Tibial nerve (tissue), 4 donors: ENCODE results near the gene PDLIM5. TPM values are rescaled to one million over a fixed set of nuclear protein-coding genes. Genes with fewer than 3 reads are reported as not detected.

ENCODE experiments used
- DNase-seq, 2 donors: peaks; one replicate each; pipeline ENCODE4 v3.0.0-alpha.2; 2019; ENCODE audit warnings: low spot score in 2 of 2
- H3K27ac ChIP-seq, 4 donors: fragments of 200-600 bp; sonication (generic) in 3 of 4; one replicate each; pipeline ENCODE4 v1.5.1; 2017 to 2019; ENCODE audit warnings: mild to moderate bottlenecking in 1 of 4
- H3K27me3 ChIP-seq, 2 donors: fragments of 200-600 bp; sonication (generic) in 1 of 2; one replicate each; pipeline versions ENCODE4 v1.5.1 to v1.6.0; 2017 to 2019
- H3K36me3 ChIP-seq, 3 donors: fragments of 200-600 bp; sonication (generic); one replicate each; pipeline ENCODE4 v1.5.1; 2018 to 2019
- H3K4me1 ChIP-seq, 4 donors: fragments of 200-600 bp; sonication (generic) in 3 of 4; one replicate each; pipeline ENCODE4 v1.5.1; 2017 to 2019
- H3K4me3 ChIP-seq, 4 donors: fragments of 200-600 bp; sonication (generic) in 3 of 4; one replicate each; pipeline ENCODE4 v1.5.1; 2017 to 2019; ENCODE audit warnings: mild to moderate bottlenecking in 1 of 4, moderate library complexity in 1 of 4
- H3K9me3 ChIP-seq, 4 donors: fragments of 200-600 bp; sonication (generic) in 3 of 4; one replicate each; pipeline ENCODE4 v1.5.1; 2017 to 2019
- CTCF ChIP-seq, 5 experiments: fragments of 200-600 bp in 3 of 5; fragments of 450-650 bp in 2 of 5; sonication (generic) in 3 of 5; IDR thresholded peaks; one replicate each; pipeline ENCODE4 v1.5.1; 2016 to 2019; ENCODE audit warnings: antibody characterized with exemption in 5 of 5, mild to moderate bottlenecking in 3 of 5, moderate library complexity in 2 of 5
- EP300 ChIP-seq, 2 donors: sonication (generic); formaldehyde crosslinking; IDR thresholded peaks; one replicate each; pipeline ENCODE4 v1.6.1; 2017; ENCODE audit warnings: antibody characterized with exemption in 2 of 2, mild to moderate bottlenecking in 1 of 2
- POLR2A ChIP-seq, 2 donors: fragments of 450-650 bp; IDR thresholded peaks; one replicate each; pipeline ENCODE4 v1.6.1; 2017; ENCODE audit warnings: antibody characterized with exemption in 2 of 2, mild to moderate bottlenecking in 2 of 2, moderate library complexity in 2 of 2
- WGBS, 2 donors: methylation state at CpG; one replicate each; pipeline ENCODE4 v1.1.5; 2018; 5-methylcytosine and 5-hydroxymethylcytosine counted together
- total RNA-seq, 4 donors: library from RNA; depleted of rRNA; stranded (reverse); fragments of >200 nt; gene quantifications; one replicate each; pipeline ENCODE4 v1.1.0, GENCODE V29; 2016

Gene PDLIM5
- total RNA-seq, 4 donors from 2014 or later: 73.5 to 117 (median 98.2) TPM

- Histone ChIP-seq H3K27ac (no peak overlapping the region), H3K27me3 (no peaks in the 10 kb centered on the region), H3K4me3 (no peak overlapping the region), H3K9me3 (no peaks in the 10 kb centered on the region), H3K36me3 (no peaks in the 10 kb centered on the region), H3K4me1 (peaks cover 0 to 31% (median 11%) of the 10 kb centered on the region in 4 donors)
- DNase-seq: no peak
- 74 to 82% methylated on average over 4 of the region's 4 CpGs for WGBS, 2 donors
- TF ChIP-seq EP300 (IDR thresholded peaks at IDR 0.05) (no peak), CTCF (IDR thresholded peaks at IDR 0.05) (no peak)
These were observed 114.7 kb downstream of the PDLIM5 start for GRCh38 chr4:94566420-94566819.

- Histone ChIP-seq H3K9me3 (no peaks in the 10 kb centered on the region), H3K36me3 (no peaks in the 10 kb centered on the region), H3K27me3 (no peaks in the 10 kb centered on the region), H3K27ac (no peak overlapping the region), H3K4me1 (peaks cover 0 to 17% (median 5%) of the 10 kb centered on the region in 4 donors), H3K4me3 (no peak overlapping the region)
- TF ChIP-seq EP300 (IDR thresholded peaks at IDR 0.05): no peak
- TF ChIP-seq CTCF (IDR thresholded peaks at IDR 0.05): no peak
- no peak for TF ChIP-seq POLR2A (IDR thresholded peaks at IDR 0.05)
- no peak for DNase-seq
- WGBS, 2 donors: 53 to 55% methylated on average over 5 of the region's 5 CpGs
These were observed 116.1 kb downstream of the PDLIM5 start for GRCh38 chr4:94567811-94568210.

GRCh38 chr4:94570558-94570957 is 118.8 kb downstream of the PDLIM5 start:
- peaks cover 0 to 11% (median 5%) of the 10 kb centered on the region in 4 donors for H3K4me1 ChIP-seq

GRCh38 chr4:94571298-94571697 is 119.6 kb downstream of the PDLIM5 start:
- Histone ChIP-seq H3K4me1 (peaks cover 0 to 17% (median 5%) of the 10 kb centered on the region in 4 donors), H3K4me3 (no peak overlapping the region), H3K9me3 (no peaks in the 10 kb centered on the region), H3K27me3 (no peaks in the 10 kb centered on the region), H3K36me3 (peaks cover 0 to 5% (median 0%) of the 10 kb centered on the region in 3 donors), H3K27ac (no peak overlapping the region)
- no peak for TF ChIP-seq EP300 (IDR thresholded peaks at IDR 0.05)
- no peak for TF ChIP-seq POLR2A (IDR thresholded peaks at IDR 0.05)
- TF ChIP-seq CTCF (IDR thresholded peaks at IDR 0.05): no peak
- 62 to 64% methylated on average over 4 of the region's 4 CpGs for WGBS, 2 donors
- DNase-seq: no peak

More at GRCh38 chr4:94570558-94570957, 118.8 kb downstream of the PDLIM5 start:
- Histone ChIP-seq H3K36me3 (peaks cover 0 to under 1% (median 0%) of the 10 kb centered on the region in 3 donors), H3K27ac (no peak overlapping the region), H3K9me3 (no peaks in the 10 kb centered on the region), H3K4me3 (no peak overlapping the region), H3K27me3 (no peaks in the 10 kb centered on the region)
- no peak for DNase-seq
- TF ChIP-seq CTCF (IDR thresholded peaks at IDR 0.05) (no peak), POLR2A (IDR thresholded peaks at IDR 0.05) (no peak), EP300 (IDR thresholded peaks at IDR 0.05) (no peak)
- 95% methylated on average over 1 of the region's 1 CpG for WGBS, 2 donors

GRCh38 chr4:94571715-94572114 is 120.0 kb downstream of the PDLIM5 start:
- WGBS, 2 donors: 92 to 94% methylated on average over 2 of the region's 2 CpGs
- H3K36me3 ChIP-seq: peaks cover 0 to 5% (median 0%) of the 10 kb centered on the region in 3 donors
- no peak overlapping the region for H3K27ac ChIP-seq
- H3K4me3 ChIP-seq: no peak overlapping the region
- DNase-seq: no peak
- no peaks in the 10 kb centered on the region for H3K9me3 ChIP-seq
- H3K4me1 ChIP-seq: peaks cover 0 to 21% (median 5%) of the 10 kb centered on the region in 4 donors
- no peaks in the 10 kb centered on the region for H3K27me3 ChIP-seq
- TF ChIP-seq POLR2A (IDR thresholded peaks at IDR 0.05): no peak
- no peak for TF ChIP-seq EP300 (IDR thresholded peaks at IDR 0.05)
- TF ChIP-seq CTCF (IDR thresholded peaks at IDR 0.05): no peak
